GM12872 (cell line): Measurements from ENCODE around the gene AVPR2.

Experiments used
- TF ChIP-seq, protein P1 (sequence below): IDR thresholded peaks from 3 replicates; pipeline ENCODE4 v1.5.1; 2011; ENCODE audit warnings: low read depth, mild to moderate bottlenecking, low read length, moderate library complexity; ENCODE audit not compliant: insufficient read depth

AVPR2 gene

DNA sequence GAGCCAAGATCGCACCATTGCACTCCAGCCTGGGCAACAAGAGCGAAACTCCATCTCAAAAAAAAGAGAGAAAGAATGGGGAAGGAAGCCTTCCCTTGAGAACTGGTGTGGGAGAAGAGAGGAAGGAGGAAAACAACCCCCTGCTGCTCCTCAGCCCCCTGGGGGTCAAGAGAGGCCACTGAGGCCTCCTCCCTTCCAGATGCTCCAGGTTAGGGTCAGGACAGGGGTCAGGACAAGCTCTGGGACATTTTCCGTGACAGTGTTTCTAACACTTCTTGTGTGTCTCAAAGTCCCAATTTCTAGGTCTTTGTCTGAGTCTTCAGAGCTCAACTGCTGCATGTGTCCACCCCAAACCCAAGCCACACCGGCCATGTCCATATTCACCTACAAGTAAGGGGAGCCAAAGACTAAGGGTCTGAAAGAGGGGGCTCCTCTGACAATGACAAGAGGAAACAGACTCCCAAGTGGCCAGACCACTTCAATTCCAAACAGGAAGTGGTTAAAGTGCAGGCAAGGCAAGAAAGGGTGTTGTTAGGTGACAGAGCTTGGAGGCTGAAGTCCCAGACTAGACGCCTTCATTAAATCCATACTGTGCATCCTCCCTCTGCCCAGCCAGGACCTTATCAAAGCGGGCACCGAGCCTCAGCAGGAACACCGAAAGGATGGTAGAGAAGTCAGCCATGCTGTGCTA, 26.8 kb upstream of the AVPR2 start:
- TF ChIP-seq, protein P1, sequence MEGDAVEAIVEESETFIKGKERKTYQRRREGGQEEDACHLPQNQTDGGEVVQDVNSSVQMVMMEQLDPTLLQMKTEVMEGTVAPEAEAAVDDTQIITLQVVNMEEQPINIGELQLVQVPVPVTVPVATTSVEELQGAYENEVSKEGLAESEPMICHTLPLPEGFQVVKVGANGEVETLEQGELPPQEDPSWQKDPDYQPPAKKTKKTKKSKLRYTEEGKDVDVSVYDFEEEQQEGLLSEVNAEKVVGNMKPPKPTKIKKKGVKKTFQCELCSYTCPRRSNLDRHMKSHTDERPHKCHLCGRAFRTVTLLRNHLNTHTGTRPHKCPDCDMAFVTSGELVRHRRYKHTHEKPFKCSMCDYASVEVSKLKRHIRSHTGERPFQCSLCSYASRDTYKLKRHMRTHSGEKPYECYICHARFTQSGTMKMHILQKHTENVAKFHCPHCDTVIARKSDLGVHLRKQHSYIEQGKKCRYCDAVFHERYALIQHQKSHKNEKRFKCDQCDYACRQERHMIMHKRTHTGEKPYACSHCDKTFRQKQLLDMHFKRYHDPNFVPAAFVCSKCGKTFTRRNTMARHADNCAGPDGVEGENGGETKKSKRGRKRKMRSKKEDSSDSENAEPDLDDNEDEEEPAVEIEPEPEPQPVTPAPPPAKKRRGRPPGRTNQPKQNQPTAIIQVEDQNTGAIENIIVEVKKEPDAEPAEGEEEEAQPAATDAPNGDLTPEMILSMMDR = no peak

DNA sequence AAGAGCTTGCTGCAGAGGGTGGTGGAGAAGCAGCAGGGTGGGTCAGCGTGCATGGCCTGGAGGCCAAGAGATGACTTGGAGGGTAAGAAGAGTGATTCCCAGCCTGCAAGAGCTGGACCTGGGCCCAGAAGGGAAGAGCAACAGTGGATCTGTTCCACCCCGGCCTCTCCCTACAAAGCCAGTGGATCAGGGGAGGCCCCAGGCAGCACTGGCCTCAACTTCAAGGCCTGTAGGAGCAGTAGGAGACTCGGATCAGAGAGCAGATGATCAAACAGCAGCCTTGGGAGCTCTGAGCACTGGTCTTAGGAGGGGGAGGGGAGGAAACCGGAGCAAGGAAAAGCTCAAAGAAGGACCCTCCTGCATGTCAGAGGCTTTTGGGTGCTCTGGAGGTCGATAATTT, 26.1 kb upstream of the AVPR2 start:
- TF ChIP-seq, protein P1 = no peak

DNA sequence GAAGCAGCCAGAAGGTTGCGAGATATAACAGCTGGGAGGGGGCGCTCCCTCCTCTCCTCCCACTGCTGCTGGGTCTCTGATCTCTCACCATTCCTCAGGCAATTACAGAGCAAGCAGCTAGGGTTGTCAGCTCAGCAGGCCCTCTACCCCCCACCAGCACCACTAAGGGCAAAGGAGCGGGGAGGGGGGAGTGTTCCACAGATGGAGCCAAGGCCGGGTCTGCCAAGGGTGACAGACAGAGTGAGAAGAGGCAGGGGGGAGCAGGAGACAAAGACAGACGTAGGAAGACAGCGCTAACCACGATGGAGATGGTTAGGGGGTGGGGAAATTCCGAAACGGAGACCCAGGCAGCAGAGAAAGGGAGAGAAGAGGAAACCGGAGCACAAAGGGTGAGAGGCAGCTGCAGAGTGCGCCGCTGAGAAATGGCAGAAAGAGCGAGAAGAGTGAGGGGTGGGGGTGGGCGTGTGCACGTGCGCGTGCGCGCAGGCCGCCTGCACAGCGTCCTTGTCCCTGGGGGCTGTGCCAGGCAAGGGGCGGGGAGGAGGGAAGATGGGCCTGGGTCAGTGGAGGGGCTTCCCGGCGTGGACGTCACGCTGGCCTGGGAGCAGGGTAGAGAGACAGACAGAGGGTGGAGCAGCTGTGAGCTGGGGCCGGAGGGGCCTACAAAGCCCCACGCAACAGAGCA, 25.4 kb upstream of the AVPR2 start:
- TF ChIP-seq, protein P1 = no peak

DNA sequence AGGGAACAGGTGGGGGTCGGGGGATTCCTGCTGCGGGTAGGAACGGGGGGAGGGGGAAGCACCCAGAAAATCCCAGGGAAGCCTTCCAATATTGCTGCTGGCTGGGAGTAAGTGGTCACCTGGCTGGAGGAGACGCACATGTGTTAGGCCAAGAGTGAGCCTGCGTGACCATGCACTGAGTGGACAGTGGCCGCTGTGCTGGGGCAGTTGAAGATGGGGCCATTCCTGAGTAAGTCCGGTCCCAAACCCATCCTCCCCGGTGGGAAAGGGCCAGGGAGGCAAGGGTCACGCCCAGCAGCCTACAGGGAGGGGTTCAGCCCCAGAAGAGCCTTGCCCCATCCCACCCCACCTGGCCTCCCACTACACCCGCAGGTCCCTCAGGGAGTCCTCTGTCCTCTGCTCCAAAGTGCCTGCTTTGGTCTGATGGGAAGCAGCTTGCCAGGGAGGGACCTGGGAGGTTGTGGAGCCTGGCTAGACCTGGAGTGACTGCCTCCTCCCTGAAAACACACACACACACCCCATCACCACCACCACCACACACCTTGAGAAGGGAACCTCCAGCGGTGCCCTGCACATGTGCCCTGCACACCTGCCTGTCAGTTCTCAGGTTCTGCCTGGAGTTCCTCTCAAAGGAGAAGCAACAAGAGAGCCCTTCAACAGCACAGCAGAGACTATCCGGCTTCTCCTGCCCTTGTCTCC, 24.6 kb upstream of the AVPR2 start:
- TF ChIP-seq, protein P1 = no peak

DNA sequence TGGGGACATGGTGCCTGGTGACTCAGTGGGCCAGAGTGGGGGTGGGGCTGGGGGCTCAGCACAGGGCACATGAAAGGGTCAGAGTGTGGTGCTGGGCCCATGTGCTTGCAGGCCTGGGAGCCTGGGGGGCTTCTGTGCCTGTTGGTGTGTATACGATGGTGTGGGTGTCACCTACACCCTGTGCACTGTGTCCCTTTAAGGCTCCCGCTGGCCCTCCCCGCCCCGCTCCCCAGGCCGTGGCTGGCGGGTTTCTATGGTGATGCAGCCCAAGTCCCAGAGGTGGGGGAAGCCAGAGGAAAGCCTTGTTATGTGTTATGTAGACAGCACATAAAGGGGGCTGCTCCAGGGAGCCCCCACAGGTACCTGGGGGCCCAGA, 24.0 kb upstream of the AVPR2 start:
- TF ChIP-seq, protein P1 = no peak

DNA sequence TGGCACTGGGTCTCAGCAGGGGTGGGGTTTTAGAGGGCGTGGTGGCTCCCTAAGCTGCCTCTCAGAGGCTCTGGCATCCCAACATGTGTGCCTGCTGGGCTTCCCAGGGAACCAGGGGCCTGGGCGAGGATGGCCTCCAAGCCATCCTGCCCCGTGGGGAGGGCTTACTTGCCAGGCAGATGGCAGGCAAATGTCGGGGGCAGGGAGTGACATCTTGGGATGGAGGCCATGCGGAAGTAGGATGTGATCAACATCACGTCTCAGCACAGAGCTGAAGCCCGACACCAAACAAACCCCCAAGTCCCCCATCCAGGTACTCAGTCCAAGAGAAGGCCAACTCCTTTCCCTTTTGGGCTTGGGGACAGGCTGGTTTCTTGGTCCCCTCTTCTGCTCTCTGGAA, 23.2 kb upstream of the AVPR2 start:
- TF ChIP-seq, protein P1 = no peak

DNA sequence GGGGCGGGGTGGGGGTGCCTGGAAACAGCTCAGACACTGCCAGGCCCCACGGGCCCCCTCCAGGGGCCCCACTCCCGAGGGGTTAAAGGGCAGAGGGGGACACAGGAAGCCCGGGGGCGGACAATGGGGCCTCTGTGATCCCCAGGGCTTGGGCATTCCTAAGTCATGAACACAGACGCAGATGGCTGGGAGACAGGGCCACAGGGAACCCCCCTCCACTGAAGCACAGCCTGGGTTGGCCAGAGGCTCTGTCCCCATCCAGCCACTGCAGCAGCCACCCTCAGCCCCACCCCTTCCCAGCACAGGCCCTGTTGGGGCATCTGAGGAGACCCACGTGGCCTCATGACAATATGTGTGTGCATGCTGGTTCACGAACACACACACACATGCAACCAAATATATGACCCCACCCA, 22.4 kb upstream of the AVPR2 start:
- TF ChIP-seq, protein P1 = no peak
